8988T (cell line): ENCODE results near the gene UTP14C.
"Not testable (repeated sequence)": the region's sequence is repeated elsewhere in the genome, so short reads cannot be mapped to it uniquely, and the experiment has no call there.

Source experiments
- DNase-seq: peaks from one replicate; pipeline ENCODE4 v3.0.0; 2011

The UTP14C gene

DNA sequence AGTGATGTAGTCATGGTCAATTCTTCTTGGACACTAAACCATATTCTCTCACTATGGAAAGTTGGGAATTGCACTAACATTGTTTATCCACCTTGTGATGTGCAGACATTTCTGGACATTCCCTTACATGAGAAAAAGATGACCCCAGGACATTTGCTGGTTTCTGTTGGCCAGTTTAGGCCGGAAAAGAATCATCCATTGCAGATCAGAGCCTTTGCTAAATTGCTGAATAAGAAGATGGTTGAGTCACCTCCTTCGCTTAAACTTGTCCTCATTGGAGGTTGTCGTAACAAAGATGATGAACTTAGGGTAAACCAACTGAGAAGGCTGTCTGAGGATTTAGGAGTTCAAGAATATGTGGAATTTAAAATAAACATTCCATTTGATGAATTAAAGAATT, at the start of gene UTP14C:
TSS of gene UTP14C (plus strand) at position 211 of the 400 bp plus-strand sequence. CDS start 4,114 bp downstream, outside the sequence.
- DNase-seq: no peak

- DNase-seq: no peak
Measured at GRCh38 chr13:51976423-51976822, 48.1 kb upstream of the UTP14C start.

DNA sequence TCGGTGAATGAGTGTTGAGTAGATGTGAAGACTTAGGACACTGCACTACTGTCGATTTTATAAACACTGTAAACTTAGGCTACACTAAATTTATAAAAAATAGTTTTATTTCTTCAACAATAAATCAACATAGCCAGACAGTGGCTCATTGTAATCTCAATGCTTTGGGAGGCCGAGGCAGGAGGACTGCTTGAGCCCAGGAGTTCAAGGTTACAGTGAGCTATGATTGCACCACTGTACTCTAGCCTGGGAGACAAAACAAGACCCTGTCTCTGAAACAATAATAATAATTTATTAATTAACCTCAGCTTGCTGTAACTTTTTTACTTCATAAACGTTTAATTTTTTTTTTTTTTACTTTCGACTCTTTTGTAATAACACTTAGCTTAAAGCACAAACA, 47.6 kb upstream of the UTP14C start:
- DNase-seq: no peak

- no peak for DNase-seq
Measured at GRCh38 chr13:51977625-51978024, 46.9 kb upstream of the UTP14C start.

DNA sequence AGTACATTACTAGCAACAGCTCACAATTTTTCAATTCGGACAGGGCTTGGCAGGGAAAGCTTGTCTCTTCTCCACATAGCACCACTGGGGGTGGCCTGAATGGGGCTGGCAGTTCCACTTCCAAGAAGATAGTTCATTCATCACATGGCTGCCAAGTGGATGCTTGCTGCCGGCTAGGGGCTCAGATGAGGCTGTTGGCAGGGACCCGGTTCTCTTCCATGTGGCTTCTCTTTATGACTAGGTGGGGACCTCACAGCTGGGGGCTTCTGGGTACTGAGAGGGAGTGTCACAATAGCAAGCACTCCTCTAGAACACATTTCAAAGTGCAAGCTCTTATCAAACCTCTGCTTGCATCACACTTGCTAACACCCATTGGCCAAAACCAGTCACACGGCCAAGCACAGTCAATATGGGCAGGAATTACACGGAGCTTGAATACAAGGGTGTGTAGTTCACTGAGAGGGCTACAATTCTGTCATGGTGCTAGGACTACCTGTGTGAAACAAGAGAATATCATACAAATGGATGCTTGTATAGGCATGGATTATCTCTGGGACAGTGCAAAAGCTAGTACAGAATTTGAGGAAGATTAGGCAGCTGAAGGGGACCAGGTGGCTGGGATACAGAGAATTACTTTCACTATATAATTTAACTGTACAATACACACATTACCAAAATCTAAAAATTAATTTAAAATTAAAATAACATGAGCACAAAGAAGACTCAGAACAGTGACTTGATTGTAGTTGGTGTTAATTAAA, 45.5 kb upstream of the UTP14C start:
- no peak for DNase-seq

DNA sequence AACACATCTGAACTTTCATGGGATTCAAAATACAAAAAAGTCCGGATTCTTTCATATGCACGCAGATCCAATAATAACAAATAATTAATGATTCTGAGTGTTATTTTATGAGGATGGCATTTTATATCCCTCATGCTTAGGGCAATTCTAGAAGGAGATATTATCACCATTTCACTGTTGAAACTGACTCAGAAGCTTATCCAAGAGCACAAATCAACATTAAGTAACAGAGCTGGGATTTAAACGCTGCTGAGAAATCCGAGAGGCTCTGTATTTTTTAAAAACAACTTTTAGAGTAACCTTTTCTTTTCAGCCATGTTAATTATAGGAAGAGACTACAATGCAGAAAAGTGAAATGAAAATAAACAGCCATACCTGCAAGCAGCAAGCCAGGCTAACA, 43.6 kb upstream of the UTP14C start:
- no peak for DNase-seq

- no peak for DNase-seq
Measured at GRCh38 chr13:51981355-51981754, 43.1 kb upstream of the UTP14C start.

DNA sequence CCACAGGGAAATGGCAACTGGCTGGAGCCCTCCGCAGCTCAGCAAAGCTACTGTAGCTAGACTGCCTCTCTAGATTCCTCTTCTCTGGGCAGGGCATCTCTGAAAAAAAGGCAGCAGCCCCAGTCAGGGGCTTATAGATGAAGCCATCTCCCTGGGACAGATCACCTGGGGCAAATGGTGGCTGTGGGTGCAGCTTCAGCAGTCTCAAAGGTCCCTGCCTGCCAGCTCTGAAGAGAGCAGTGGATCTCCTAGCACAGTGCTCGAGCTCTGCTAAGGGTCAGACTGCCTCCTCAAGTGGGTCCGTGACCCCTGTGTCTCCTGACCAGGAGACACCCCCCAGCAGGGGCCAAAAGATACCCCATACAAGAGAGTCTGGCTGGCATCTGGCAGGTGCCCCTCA, 41.2 kb upstream of the UTP14C start:
- not testable (repeated sequence) for DNase-seq

- DNase-seq: not testable (repeated sequence)
Measured at GRCh38 chr13:51984904-51985303, 39.6 kb upstream of the UTP14C start.

DNA sequence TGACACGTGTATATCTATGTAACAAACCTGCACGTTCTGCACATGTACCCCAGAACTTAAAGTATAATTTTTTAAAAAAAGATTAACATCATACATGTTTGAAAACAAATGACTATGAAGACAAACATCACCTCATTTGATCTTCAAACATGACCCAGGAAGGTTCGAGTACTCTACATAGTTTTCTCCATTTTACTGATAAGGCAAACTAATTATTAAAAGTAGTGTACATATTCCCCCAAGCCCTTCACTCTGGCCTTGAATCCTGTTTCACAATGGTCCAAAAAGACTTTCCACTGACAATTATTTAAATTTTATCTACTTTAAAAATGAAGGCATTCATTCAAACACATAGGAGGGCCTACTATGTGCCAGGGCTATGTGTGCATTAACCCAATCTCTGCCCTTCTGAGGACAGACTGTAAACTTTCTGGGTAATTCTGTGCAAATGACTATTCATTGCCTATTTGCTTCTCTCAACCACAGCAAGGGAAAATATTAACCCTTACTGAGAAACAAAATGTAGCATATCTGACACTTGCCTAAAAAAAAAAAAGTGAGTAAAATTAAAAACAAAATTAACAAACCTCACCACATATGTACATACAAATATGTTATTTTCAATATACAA, 35.4 kb upstream of the UTP14C start:
- no peak for DNase-seq

DNA sequence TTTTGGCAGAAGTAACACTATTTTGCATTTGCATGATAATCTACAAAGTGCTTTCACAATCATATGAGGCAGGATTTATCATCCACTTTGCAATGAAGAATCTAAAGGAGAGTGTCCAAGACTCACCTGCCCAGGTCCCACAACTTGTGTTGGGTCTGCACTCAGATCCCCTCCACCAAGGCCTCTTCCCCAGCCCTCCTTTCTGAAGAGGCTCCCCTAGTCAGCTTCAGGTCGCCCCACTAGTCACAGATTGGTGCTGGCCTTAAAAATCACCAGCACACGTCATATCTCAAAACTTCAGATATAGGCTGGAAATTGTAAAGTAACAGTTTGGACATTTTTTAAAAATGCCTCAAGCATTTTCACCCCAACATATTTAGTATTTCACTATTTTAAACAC, 30.8 kb upstream of the UTP14C start:
- DNase-seq: no peak

DNA sequence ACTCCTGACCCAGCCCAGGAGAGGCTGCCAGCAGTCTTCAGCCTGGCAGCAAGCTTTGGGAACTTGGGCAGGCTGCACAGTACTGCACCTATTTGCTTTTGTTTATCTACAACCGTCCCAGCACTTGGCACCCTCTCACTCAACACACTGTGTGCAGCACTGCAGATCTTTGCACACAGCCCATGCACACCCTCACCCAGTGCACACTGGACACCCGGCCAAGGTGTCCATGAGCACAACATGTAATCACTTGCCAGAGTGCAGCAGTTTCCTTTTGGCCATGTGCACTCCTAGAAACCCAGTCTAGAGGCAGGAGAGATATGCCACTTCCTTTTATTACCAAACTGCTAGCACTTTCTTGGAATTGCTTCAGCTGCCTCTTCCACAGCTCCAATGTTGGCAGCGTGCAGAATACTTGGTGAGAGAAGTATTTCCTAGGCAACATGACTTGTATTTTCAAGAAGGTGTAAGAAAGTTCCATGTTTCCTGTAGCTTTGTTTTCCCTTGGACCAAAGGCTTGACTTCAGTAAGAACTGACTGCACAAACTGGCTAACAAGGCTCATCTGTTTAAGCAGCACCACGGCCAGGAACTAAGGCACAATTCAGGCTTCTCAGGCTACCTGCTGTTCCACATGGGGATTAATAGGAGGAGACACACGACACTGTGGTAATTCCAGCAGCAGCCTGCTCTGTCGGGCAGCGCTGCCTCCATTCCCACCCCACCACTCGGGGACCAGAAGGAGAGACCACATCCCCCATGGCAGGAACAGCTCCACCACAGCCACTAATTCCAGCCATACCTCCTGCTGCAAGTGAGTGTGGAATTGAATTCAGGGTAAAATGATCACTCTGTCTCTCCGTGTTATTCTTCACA, 28.6 kb upstream of the UTP14C start:
- DNase-seq: no peak

- no peak for DNase-seq
Measured at GRCh38 chr13:51996641-51997040, 27.9 kb upstream of the UTP14C start.

GRCh38 chr13:51997186-51997585, 27.3 kb upstream of the UTP14C start:
- DNase-seq: no peak

GRCh38 chr13:51997641-51998330, 26.7 kb upstream of the UTP14C start:
- DNase-seq: no peak

GRCh38 chr13:51998723-51999509, 25.6 kb upstream of the UTP14C start:
- DNase-seq: no peak

DNA sequence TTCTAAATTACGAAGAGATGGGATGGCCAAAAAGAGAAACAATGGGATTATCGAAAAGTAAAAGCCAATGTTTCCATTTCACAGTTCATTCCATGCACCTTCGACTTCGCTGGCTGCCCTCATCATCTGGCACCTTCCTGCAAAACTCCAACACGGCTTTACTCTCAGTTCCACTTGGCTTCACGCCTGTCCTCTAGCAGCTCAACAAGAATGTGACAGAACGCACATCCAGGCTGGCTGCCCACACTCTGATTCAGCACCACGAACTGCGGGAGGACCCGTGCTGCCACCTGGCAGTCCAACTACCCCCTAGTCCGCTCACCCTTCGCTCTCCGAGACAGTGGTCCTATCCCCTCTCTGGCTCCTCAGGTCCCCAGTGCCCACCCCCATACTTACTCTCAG, 25.0 kb upstream of the UTP14C start:
- DNase-seq: no peak

DNA sequence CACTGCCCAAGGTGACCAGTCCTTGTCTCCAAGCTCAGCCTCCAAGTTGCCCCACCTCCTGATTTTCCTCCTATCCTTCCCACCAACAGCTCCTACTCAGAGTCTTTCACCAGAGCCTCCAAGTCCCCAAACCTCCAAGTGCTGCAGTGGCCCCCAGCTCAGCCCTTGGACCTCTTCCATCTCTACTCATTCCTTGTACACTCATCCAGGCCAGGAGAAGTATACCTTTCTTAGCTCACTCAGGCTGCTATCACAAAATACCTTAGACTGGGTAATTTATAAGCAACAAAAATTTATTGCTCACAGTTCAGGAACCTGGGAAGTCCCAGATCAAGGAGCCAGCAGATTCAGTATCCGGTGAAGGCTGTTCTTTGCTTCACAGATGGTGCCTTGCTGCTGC, 24.6 kb upstream of the UTP14C start:
- DNase-seq: no peak

DNA sequence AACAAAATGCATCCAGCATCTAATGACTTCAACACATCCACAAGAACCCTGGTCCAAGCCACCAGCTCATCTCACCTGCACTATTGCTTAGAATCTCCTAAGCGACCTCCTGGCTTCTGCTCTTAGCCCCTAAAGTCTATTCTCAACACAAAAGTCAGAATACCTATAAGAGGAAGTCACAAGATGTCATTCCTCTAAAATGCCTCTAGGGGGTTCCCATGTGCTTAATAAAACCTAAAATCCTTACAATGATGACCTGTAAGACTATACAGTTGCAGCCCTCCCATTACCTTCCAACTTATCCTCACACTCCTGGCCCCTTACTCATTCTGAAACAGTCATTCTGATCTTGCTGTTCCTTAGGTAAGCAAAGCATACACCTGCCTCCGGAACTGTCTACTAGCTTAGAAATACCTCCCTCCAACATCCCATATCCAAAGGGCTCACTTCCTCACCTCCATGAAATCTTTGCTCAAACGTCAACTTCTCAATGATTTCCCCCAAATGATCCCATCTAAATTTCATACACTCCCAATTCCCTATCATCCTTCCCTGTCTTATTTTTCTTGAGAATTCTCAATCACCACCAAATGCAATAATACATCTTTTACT, 23.3 kb upstream of the UTP14C start:
- DNase-seq: peak; percentile 41

- DNase-seq: no peak
Measured at GRCh38 chr13:52002361-52002760, 22.1 kb upstream of the UTP14C start.

DNA sequence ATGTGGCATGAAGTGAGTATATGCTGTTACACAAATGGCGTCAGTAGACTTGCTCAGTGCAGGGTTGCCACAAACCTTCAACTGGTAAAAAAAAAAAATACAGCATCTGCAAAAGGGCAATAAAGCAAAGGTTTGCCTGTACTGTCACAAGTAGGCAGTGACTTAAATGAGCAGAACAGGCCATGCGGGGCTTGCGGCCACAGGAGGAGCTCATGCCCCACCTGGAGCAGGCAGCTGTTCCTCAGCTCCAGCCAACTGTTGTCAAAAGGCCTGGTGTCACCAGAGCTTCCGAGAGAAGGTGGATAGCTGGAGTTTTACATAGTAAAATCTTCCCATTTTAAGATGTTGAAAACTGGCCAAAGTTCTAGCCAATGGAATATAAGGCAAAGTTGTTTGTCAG, 20.9 kb upstream of the UTP14C start:
- DNase-seq: no peak
